ENCODE measurements around the gene TARM1.
"Not testable (repeated sequence)": the region's sequence is repeated elsewhere in the genome, so short reads cannot be mapped to it uniquely, and the experiment has no call there.

Gene TARM1

GRCh38 chr19:54099903-54100255 is 18.7 kb upstream of the TARM1 start:
- not testable (repeated sequence) for DNase-seq (ENCODE audit: low read depth)

GRCh38 chr19:54099190-54099902 is 18.2 kb upstream of the TARM1 start:
- no peak for DNase-seq (ENCODE audit: low read depth)

- DNase-seq (ENCODE audit: low read depth), result peak; percentile 62
Observed at GRCh38 chr19:54096617-54097106, 15.5 kb upstream of the TARM1 start.

- DNase-seq (ENCODE audit: low read depth), result peak; percentile 51
Observed at GRCh38 chr19:54095859-54096616, 14.9 kb upstream of the TARM1 start.

- DNase-seq (ENCODE audit: low read depth), result no peak
Observed at GRCh38 chr19:54095136-54095858, 14.1 kb upstream of the TARM1 start.

- no peak for DNase-seq (ENCODE audit: low read depth)
Observed at GRCh38 chr19:54094426-54095000, 13.3 kb upstream of the TARM1 start.

- DNase-seq (ENCODE audit: low read depth), result no peak
Observed at GRCh38 chr19:54084410-54084809, 3.2 kb upstream of the TARM1 start.

GRCh38 chr19:54077334-54077733 is 3.8 kb downstream of the TARM1 start:
- no peak for DNase-seq (ENCODE audit: low read depth)

- no peak for DNase-seq (ENCODE audit: low read depth)
Observed at GRCh38 chr19:54074851-54075250, 6.3 kb downstream of the TARM1 start.

- no peak for DNase-seq (ENCODE audit: low read depth)
Observed at GRCh38 chr19:54073829-54074228, 7.3 kb downstream of the TARM1 start.

- DNase-seq (ENCODE audit: low read depth), result no peak
Observed at GRCh38 chr19:54069470-54069869, 11.7 kb downstream of the TARM1 start.

- DNase-seq (ENCODE audit: low read depth), result no peak
Observed at GRCh38 chr19:54063350-54064116, 17.6 kb downstream of the TARM1 start, which contains the start of gene VSTM1. Gene VSTM1 (minus strand): TSS chr19:54063897. CDS start chr19:54063777, 120 bp downstream.

GRCh38 chr19:54062643-54063042 is 18.5 kb downstream of the TARM1 start:
- no peak for DNase-seq (ENCODE audit: low read depth)

GRCh38 chr19:54047616-54048015 is 33.5 kb downstream of the TARM1 start:
- no peak for DNase-seq (ENCODE audit: low read depth)

GRCh38 chr19:54045771-54046170 is 35.4 kb downstream of the TARM1 start:
- DNase-seq (ENCODE audit: low read depth), result no peak

GRCh38 chr19:54042989-54043388 is 38.2 kb downstream of the TARM1 start:
- DNase-seq (ENCODE audit: low read depth), result no peak

- no peak for DNase-seq (ENCODE audit: low read depth)
Observed at GRCh38 chr19:54041969-54042606, 39.1 kb downstream of the TARM1 start.

- DNase-seq (ENCODE audit: low read depth), result no peak
Observed at GRCh38 chr19:54040003-54040402, 41.2 kb downstream of the TARM1 start.

GRCh38 chr19:54036542-54036941 is 44.6 kb downstream of the TARM1 start:
- peak; percentile 44 for DNase-seq (ENCODE audit: low read depth)

- peak; percentile 87 for DNase-seq (ENCODE audit: low read depth)
Observed at GRCh38 chr19:54035215-54036178, 45.7 kb downstream of the TARM1 start.
